GM12878 (cell line): Measurements from ENCODE around the gene FAM219A. TPM values are rescaled to one million over a fixed set of nuclear protein-coding genes. Genes with fewer than 3 reads are reported as not detected.

Source experiments
- ATAC-seq: fragments of 200-7000 bp; cut with Tn5 transposase; 3 replicates; pipeline ENCODE4 v1.9.1; 2020; ENCODE audit warnings: mild to moderate bottlenecking, moderate library complexity
- BruUV-seq: library from RNA; stranded (reverse); fragments of 400-500 nt; replicated peaks from 2 replicates; lab custom pipeline; 2021; lab: Mats Ljungman, UMichigan
- CTCF ChIA-PET: fragments of 300-600 bp; sonication (Branson Sonifier 250); formaldehyde crosslinking; extraction: SDS; loops from one replicate; lab custom pipeline; 2021; ENCODE audit warnings: inconsistent platforms; lab: Yijun Ruan, JAX
- POLR2A ChIA-PET: fragments of 350-600 bp; formaldehyde crosslinking; extraction: SDS; loops from one replicate; lab custom pipeline; 2021; ENCODE audit warnings: inconsistent platforms; lab: Charles Lee
- RAD21 ChIA-PET: fragments of 300-600 bp; sonication (Branson Sonifier 250); formaldehyde crosslinking; loops from one replicate; lab custom pipeline; 2023; ENCODE audit warnings: antibody characterized with exemption; ENCODE audit not compliant: unreplicated experiment; lab: Charles Lee
- SMC1A ChIA-PET: fragments of 300-600 bp; sonication (Branson Sonifier 250); formaldehyde crosslinking; loops from one replicate; lab custom pipeline; 2023; ENCODE audit not compliant: unreplicated experiment, uncharacterized antibody; lab: Charles Lee
- DNase-seq: peaks from one replicate; pipeline ENCODE4 v3.0.0-alpha.2; 2011; ENCODE audit warnings: low read depth, low spot score
- FAIRE-seq: peaks from 3 replicates; lab custom pipeline; 2011; peaks lifted over from hg19 to GRCh38; lab: Jason Lieb, UNC
- H2AFZ ChIP-seq: 2 replicates; pipeline ENCODE4 v1.6.0; 2011; ENCODE audit warnings: low read depth, low read length, control low read depth; ENCODE audit not compliant: control insufficient read depth
- H3K27ac ChIP-seq: 2 replicates; pipeline ENCODE4 v1.5.1; 2011; ENCODE audit warnings: control low read depth; ENCODE audit not compliant: control insufficient read depth, insufficient read depth
- H3K27me3 ChIP-seq, 2 experiments: replicated peaks in 1 of 2; 2 replicates each; pipeline versions ENCODE4 v1.6.0 to v1.6.1; 2011; ENCODE audit warnings: low read length in 1 of 2; ENCODE audit not compliant: control insufficient read depth in 2 of 2, insufficient read depth in 2 of 2
- H3K36me3 ChIP-seq, 2 experiments: 2 replicates each; pipeline ENCODE4 v1.5.1; 2011; ENCODE audit warnings: low read length in 1 of 2; ENCODE audit not compliant: control insufficient read depth in 2 of 2, insufficient read depth in 2 of 2
- H3K4me1 ChIP-seq: 2 replicates; pipeline ENCODE4 v1.6.1; 2011; ENCODE audit warnings: mild to moderate bottlenecking, low read length, moderate library complexity, mixed read lengths; ENCODE audit not compliant: control insufficient read depth, insufficient read depth
- H3K4me2 ChIP-seq: 2 replicates; pipeline ENCODE4 v1.6.0; 2011; ENCODE audit warnings: control low read depth; ENCODE audit not compliant: control insufficient read depth, insufficient read depth
- H3K4me3 ChIP-seq: fragments of 200-600 bp; sonication (generic); 2 replicates; pipeline ENCODE4 v1.5.1; 2016
- H3K79me2 ChIP-seq: 2 replicates; pipeline ENCODE4 v1.6.0; 2011; ENCODE audit warnings: low read length; ENCODE audit not compliant: control insufficient read depth, insufficient read depth
- H3K9ac ChIP-seq: 2 replicates; pipeline ENCODE4 v1.8.0; 2011; ENCODE audit warnings: low read length, control low read depth, mixed read lengths; ENCODE audit not compliant: control insufficient read depth, insufficient read depth
- H3K9me3 ChIP-seq: replicated peaks from 3 replicates; pipeline ENCODE4 v1.5.1; 2011; ENCODE audit warnings: mild to moderate bottlenecking, low read length; ENCODE audit not compliant: control insufficient read depth, insufficient read depth
- H4K20me1 ChIP-seq: 2 replicates; pipeline ENCODE4 v1.6.0; 2011; ENCODE audit not compliant: control insufficient read depth, insufficient read depth
- CREB1 ChIP-seq: IDR thresholded peaks from 2 replicates; pipeline ENCODE4 v1.6.1; 2012; ENCODE audit warnings: low read depth, mild to moderate bottlenecking, inconsistent platforms
- HCFC1 ChIP-seq: fragments of 150-350 bp; IDR thresholded peaks from 2 replicates; pipeline ENCODE4 v1.6.1; 2014; ENCODE audit warnings: low read length
- JUNB ChIP-seq: IDR thresholded peaks from 2 replicates; pipeline ENCODE4 v1.6.1; 2016; ENCODE audit warnings: antibody characterized with exemption, mild to moderate bottlenecking
- NR2C2 ChIP-seq: IDR thresholded peaks from 2 replicates; pipeline ENCODE4 v1.6.1; 2011; ENCODE audit warnings: borderline replicate concordance, low read depth; ENCODE audit not compliant: control insufficient read depth, insufficient read length
- PBX3 ChIP-seq: IDR thresholded peaks from 2 replicates; pipeline ENCODE4 v1.6.1; 2011; ENCODE audit warnings: mild to moderate bottlenecking, low read depth, low read length, moderate library complexity; ENCODE audit not compliant: insufficient replicate concordance
- RELA ChIP-seq: fragments of 450-650 bp; IDR thresholded peaks from 2 replicates; pipeline ENCODE4 v1.8.0; 2014; ENCODE audit warnings: borderline replicate concordance; ENCODE audit not compliant: partially characterized antibody
- SMAD5 ChIP-seq: IDR thresholded peaks from 2 replicates; pipeline ENCODE4 v1.6.1; 2016; ENCODE audit warnings: antibody characterized with exemption, low read depth
- SMC3 ChIP-seq: IDR thresholded peaks from 2 replicates; pipeline ENCODE4 v1.6.1; 2011; ENCODE audit warnings: low read length, improper control_type of control experiment, borderline replicate concordance
- YY1 ChIP-seq: IDR thresholded peaks from 2 replicates; pipeline ENCODE4 v1.6.1; 2011; ENCODE audit warnings: low read depth, mild to moderate bottlenecking, low read length
- WGBS: methylation state at CpG from one replicate; pipeline ENCODE4 v1.1.6; 2016; ENCODE audit warnings: low lambda C conversion rate; ENCODE audit not compliant: insufficient replicate concordance, insufficient coverage; ENCODE audit errors: missing lambda C conversion rate; 5-methylcytosine and 5-hydroxymethylcytosine counted together
- in situ Hi-C: fragments of 300-500 bp; cut with MboI; formaldehyde crosslinking; loops from 9 replicates; pipeline ENCODE4 v1.14.3; 2018; ENCODE audit warnings: mixed read lengths
- intact Hi-C: fragments of 100-400 bp; cut with micrococcal nuclease; formaldehyde crosslinking; loops from one replicate; pipeline ENCODE4 v1.14.2; 2022; ENCODE audit not compliant: unreplicated experiment
- polyA plus RNA-seq, 11 experiments: library from polyadenylated mRNA; depleted of rRNA in 4 of 11; unstranded in 6 of 11; stranded (reverse) in 5 of 11; fragments of >200 nt; fragmentation: Nextera tagmentation in 4 of 11; fragmentation: Illumina TruSeq in 1 of 11; extraction: Ambion mirVana in 4 of 11; extraction: Trizol in 1 of 11; gene quantifications; 1 replicate in 1 of 11; 2 replicates in 10 of 11; pipeline versions ENCODE4 v1.2.1 to v1.2.3, GENCODE V29; 2011 to 2016; ENCODE audit warnings: inconsistent platforms in 2 of 11, missing spikeins in 2 of 11, low read depth in 1 of 11
- total RNA-seq, 4 experiments: library from RNA; depleted of rRNA in 3 of 4; stranded (reverse); fragments of >200 nt in 3 of 4; fragmentation: Illumina TruSeq in 1 of 4; extraction: Trizol in 1 of 4; gene quantifications; 2 replicates each; pipeline versions ENCODE4 v1.2.1 to v1.2.3, GENCODE V29; 2013 to 2021
- TF ChIP-seq, protein P1 (sequence below): IDR thresholded peaks from 2 replicates; pipeline ENCODE4 v1.6.1; 2012; ENCODE audit warnings: improper control_type of control experiment, low read depth, low read length; ENCODE audit not compliant: insufficient replicate concordance
- TF ChIP-seq, protein P2 (sequence below): fragments of 450-650 bp; IDR thresholded peaks from 2 replicates; pipeline ENCODE4 v1.6.1; 2017; ENCODE audit warnings: mild to moderate bottlenecking

FAM219A gene
- total and polyA plus RNA-seq, 10 of the 15 experiments (the other 5 are each of a cell fraction or from before 2014, with no cell fraction given), result 0.11 to 2.0 (median 0.71) TPM

DNA sequence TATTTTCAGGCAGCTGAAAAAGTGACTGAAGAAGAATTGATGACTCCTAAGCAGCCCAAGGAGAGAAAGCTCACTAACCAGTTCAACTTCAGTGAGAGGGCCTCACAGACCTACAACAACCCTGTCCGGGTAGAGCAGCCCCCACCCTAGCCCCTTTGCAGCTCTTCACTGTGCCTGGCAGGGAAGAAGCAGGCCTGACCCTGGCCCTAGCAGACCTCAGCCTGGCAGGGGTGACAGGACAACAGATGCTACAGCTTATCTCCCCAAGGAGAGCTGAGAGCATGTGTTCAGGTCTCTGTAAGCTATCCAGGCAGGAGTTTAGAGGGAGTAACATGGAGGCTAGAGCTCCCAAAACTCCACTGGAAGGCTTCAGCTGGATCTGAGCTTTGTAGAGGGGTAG lies 32.0 kb upstream of the FAM219A start:
- H4K20me1 ChIP-seq, result no peaks in the 10 kb centered on the region; the same call in 1 of the 2 replicates
- intact Hi-C loops, result no loop called here
- H3K9me3 ChIP-seq, result no peaks in the 10 kb centered on the region
- TF ChIP-seq YY1, result no peak
- TF ChIP-seq, protein P1, sequence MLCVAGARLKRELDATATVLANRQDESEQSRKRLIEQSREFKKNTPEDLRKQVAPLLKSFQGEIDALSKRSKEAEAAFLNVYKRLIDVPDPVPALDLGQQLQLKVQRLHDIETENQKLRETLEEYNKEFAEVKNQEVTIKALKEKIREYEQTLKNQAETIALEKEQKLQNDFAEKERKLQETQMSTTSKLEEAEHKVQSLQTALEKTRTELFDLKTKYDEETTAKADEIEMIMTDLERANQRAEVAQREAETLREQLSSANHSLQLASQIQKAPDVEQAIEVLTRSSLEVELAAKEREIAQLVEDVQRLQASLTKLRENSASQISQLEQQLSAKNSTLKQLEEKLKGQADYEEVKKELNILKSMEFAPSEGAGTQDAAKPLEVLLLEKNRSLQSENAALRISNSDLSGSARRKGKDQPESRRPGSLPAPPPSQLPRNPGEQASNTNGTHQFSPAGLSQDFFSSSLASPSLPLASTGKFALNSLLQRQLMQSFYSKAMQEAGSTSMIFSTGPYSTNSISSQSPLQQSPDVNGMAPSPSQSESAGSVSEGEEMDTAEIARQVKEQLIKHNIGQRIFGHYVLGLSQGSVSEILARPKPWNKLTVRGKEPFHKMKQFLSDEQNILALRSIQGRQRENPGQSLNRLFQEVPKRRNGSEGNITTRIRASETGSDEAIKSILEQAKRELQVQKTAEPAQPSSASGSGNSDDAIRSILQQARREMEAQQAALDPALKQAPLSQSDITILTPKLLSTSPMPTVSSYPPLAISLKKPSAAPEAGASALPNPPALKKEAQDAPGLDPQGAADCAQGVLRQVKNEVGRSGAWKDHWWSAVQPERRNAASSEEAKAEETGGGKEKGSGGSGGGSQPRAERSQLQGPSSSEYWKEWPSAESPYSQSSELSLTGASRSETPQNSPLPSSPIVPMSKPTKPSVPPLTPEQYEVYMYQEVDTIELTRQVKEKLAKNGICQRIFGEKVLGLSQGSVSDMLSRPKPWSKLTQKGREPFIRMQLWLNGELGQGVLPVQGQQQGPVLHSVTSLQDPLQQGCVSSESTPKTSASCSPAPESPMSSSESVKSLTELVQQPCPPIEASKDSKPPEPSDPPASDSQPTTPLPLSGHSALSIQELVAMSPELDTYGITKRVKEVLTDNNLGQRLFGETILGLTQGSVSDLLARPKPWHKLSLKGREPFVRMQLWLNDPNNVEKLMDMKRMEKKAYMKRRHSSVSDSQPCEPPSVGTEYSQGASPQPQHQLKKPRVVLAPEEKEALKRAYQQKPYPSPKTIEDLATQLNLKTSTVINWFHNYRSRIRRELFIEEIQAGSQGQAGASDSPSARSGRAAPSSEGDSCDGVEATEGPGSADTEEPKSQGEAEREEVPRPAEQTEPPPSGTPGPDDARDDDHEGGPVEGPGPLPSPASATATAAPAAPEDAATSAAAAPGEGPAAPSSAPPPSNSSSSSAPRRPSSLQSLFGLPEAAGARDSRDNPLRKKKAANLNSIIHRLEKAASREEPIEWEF, result no peak
- no peak for TF ChIP-seq HCFC1
- no peak for TF ChIP-seq PBX3
- TF ChIP-seq SMC3, result no peak
- TF ChIP-seq NR2C2, result no peak
- TF ChIP-seq RELA, result no peak
- no peak for TF ChIP-seq CREB1
- TF ChIP-seq, protein P2, sequence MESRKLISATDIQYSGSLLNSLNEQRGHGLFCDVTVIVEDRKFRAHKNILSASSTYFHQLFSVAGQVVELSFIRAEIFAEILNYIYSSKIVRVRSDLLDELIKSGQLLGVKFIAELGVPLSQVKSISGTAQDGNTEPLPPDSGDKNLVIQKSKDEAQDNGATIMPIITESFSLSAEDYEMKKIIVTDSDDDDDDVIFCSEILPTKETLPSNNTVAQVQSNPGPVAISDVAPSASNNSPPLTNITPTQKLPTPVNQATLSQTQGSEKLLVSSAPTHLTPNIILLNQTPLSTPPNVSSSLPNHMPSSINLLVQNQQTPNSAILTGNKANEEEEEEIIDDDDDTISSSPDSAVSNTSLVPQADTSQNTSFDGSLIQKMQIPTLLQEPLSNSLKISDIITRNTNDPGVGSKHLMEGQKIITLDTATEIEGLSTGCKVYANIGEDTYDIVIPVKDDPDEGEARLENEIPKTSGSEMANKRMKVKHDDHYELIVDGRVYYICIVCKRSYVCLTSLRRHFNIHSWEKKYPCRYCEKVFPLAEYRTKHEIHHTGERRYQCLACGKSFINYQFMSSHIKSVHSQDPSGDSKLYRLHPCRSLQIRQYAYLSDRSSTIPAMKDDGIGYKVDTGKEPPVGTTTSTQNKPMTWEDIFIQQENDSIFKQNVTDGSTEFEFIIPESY, result no peak
- no peak for TF ChIP-seq JUNB
- no peak for TF ChIP-seq SMAD5
- TF ChIP-seq, all 136 proteins: peak for 0
- no peak overlapping the region for H3K27ac ChIP-seq
- H2AFZ ChIP-seq, result no peak overlapping the region
- ChIA-PET CTCF (interaction anchor here (1.9 to 2.0 kb wide), 3 partner anchors 10 to 144 kb away, joined by 4 to 8 read pairs (median 5); no protein-coding TSS in a partner anchor), SMC1A (interaction anchor here (1.1 kb wide), 2 partner anchors 46 to 54 kb away, joined by 3 read pairs; no protein-coding TSS in a partner anchor), RAD21 (no interaction called here), POLR2A (no interaction called here)
- BruUV-seq, result no TSS peak
- H3K4me3 ChIP-seq, result no peak overlapping the region
- H3K27me3 ChIP-seq, result peaks cover 4 to 22% of the 10 kb centered on the region in 2 experiments; a peak in 3 of 4 replicates
- no peak overlapping the region for H3K4me2 ChIP-seq
- no peak for DNase-seq
- H3K4me1 ChIP-seq, result no peaks in the 10 kb centered on the region
- H3K79me2 ChIP-seq, result no peaks in the 10 kb centered on the region
- in situ Hi-C loops, result no loop called here
- no peak overlapping the region for H3K9ac ChIP-seq
- WGBS, result 5% methylated on average over 1 of the region's 1 CpG
- no peaks in the 10 kb centered on the region for H3K36me3 ChIP-seq
- no peak for ATAC-seq
- no peak for FAIRE-seq
